ENCODE data around the gene LTBP1. TPM values are rescaled to one million over a fixed set of nuclear protein-coding genes. Genes with fewer than 3 reads are reported as not detected.

Gene LTBP1
- total RNA-seq, 1 donor from 2014 or later = 3.9 TPM

DNA sequence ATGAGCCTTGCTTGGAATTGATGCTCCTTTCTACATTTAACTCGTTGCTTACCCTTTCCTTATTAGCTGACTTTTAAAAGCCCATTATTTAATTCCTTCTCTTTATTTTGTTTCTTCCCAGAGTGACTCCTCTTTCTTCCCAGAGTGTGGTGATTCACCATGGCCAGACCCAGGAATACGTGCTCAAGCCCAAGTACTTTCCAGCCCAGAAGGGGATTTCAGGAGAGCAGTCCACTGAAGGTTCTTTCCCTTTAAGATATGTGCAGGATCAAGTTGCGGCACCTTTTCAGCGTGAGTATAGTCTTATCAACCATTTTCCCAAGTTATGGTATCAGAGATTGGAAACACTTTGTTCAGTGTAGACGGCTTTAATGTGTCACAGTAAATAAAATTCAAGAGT is 163.7 kb downstream of the LTBP1 start:
- Mint-ChIP-seq H3K36me3 (ENCODE audit: unreplicated experiment) (no peaks in the 10 kb centered on the region), H3K4me1 (ENCODE audit: low read depth, unreplicated experiment) (no peaks in the 10 kb centered on the region), H3K27me3 (ENCODE audit: unreplicated experiment) (peaks cover 3% of the 10 kb centered on the region), H3K27ac (ENCODE audit: unreplicated experiment) (no peak overlapping the region), H3K9me3 (ENCODE audit: unreplicated experiment) (no peaks in the 10 kb centered on the region), H3K4me3 (ENCODE audit: unreplicated experiment) (no peak overlapping the region)
- DNase-seq = no peak
- TF ChIP-seq, protein P1, sequence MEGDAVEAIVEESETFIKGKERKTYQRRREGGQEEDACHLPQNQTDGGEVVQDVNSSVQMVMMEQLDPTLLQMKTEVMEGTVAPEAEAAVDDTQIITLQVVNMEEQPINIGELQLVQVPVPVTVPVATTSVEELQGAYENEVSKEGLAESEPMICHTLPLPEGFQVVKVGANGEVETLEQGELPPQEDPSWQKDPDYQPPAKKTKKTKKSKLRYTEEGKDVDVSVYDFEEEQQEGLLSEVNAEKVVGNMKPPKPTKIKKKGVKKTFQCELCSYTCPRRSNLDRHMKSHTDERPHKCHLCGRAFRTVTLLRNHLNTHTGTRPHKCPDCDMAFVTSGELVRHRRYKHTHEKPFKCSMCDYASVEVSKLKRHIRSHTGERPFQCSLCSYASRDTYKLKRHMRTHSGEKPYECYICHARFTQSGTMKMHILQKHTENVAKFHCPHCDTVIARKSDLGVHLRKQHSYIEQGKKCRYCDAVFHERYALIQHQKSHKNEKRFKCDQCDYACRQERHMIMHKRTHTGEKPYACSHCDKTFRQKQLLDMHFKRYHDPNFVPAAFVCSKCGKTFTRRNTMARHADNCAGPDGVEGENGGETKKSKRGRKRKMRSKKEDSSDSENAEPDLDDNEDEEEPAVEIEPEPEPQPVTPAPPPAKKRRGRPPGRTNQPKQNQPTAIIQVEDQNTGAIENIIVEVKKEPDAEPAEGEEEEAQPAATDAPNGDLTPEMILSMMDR (IDR thresholded peaks at IDR 0.05; ENCODE audit: partially characterized antibody, unreplicated experiment) = no peak

- H3K27me3 Mint-ChIP-seq (ENCODE audit: unreplicated experiment) = peaks cover 3% of the 10 kb centered on the region
- DNase-seq = no peak
- H3K36me3 Mint-ChIP-seq (ENCODE audit: unreplicated experiment) = no peaks in the 10 kb centered on the region
- H3K27ac Mint-ChIP-seq (ENCODE audit: unreplicated experiment) = no peak overlapping the region
- no peaks in the 10 kb centered on the region for H3K4me1 Mint-ChIP-seq (ENCODE audit: low read depth, unreplicated experiment)
- H3K9me3 Mint-ChIP-seq (ENCODE audit: unreplicated experiment) = no peaks in the 10 kb centered on the region
- TF ChIP-seq, protein P1 (IDR thresholded peaks at IDR 0.05; ENCODE audit: partially characterized antibody, unreplicated experiment) = no peak
- no peak overlapping the region for H3K4me3 Mint-ChIP-seq (ENCODE audit: unreplicated experiment)
These were observed 164.3 kb downstream of the LTBP1 start for GRCh38 chr2:33111002-33111446.

DNA sequence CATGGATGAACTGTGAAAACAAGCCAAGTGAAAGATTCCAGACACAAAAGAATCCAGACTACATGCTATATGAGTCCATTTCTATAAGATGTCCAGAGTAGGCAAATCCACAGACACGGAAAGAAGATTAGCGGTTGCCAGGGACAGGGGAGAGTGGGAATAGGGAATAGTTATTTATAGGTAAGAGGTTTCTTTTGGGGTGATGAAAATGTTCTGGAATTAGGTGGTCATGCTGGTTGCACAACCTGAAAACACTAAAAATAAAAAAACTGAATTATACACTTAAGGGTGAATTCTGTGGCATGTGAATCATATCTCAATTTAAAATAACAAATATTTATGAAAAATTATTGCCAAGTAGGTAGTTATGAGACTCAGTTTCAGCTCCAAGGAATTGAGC is 168.4 kb downstream of the LTBP1 start:
- no peak overlapping the region for H3K4me3 Mint-ChIP-seq (ENCODE audit: unreplicated experiment)
- H3K4me1 Mint-ChIP-seq (ENCODE audit: low read depth, unreplicated experiment) = peaks cover 2% of the 10 kb centered on the region
- no peaks in the 10 kb centered on the region for H3K27me3 Mint-ChIP-seq (ENCODE audit: unreplicated experiment)
- no peak for DNase-seq
- H3K36me3 Mint-ChIP-seq (ENCODE audit: unreplicated experiment) = no peaks in the 10 kb centered on the region
- H3K9me3 Mint-ChIP-seq (ENCODE audit: unreplicated experiment) = no peaks in the 10 kb centered on the region
- no peak overlapping the region for H3K27ac Mint-ChIP-seq (ENCODE audit: unreplicated experiment)
- TF ChIP-seq, protein P1 (IDR thresholded peaks at IDR 0.05; ENCODE audit: partially characterized antibody, unreplicated experiment) = no peak

- TF ChIP-seq, protein P1 (IDR thresholded peaks at IDR 0.05; ENCODE audit: partially characterized antibody, unreplicated experiment) = no peak
- H3K9me3 Mint-ChIP-seq (ENCODE audit: unreplicated experiment) = no peaks in the 10 kb centered on the region
- H3K36me3 Mint-ChIP-seq (ENCODE audit: unreplicated experiment) = no peaks in the 10 kb centered on the region
- DNase-seq = no peak
- peaks cover 2% of the 10 kb centered on the region for H3K4me1 Mint-ChIP-seq (ENCODE audit: low read depth, unreplicated experiment)
- H3K27ac Mint-ChIP-seq (ENCODE audit: unreplicated experiment) = no peak overlapping the region
- no peak overlapping the region for H3K4me3 Mint-ChIP-seq (ENCODE audit: unreplicated experiment)
- no peaks in the 10 kb centered on the region for H3K27me3 Mint-ChIP-seq (ENCODE audit: unreplicated experiment)
These were observed 169.0 kb downstream of the LTBP1 start for GRCh38 chr2:33115728-33116127.

DNA sequence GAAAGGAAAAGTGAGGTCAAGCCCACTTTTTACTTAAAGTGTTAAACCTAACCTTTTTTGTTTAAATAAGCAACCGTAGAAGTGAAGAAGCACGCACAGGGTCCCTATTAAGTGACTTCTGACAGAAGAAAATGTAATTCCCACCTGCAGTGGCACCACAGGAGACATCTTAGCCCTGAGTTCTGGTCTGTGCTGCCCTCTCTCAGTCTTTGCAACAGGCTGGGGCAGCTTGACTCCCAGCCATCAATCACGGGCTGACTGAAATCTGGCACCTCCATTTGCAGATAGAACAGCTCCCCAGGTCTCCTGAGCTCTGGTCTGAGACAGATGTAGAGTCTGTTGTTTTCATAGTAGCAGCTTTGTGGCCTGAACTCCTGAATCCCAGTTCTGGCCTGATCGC is 170.0 kb downstream of the LTBP1 start:
- Mint-ChIP-seq H3K9me3 (ENCODE audit: unreplicated experiment) (no peaks in the 10 kb centered on the region), H3K4me1 (ENCODE audit: low read depth, unreplicated experiment) (peaks cover 5% of the 10 kb centered on the region), H3K27me3 (ENCODE audit: unreplicated experiment) (no peaks in the 10 kb centered on the region), H3K4me3 (ENCODE audit: unreplicated experiment) (no peak overlapping the region), H3K36me3 (ENCODE audit: unreplicated experiment) (no peaks in the 10 kb centered on the region), H3K27ac (ENCODE audit: unreplicated experiment) (no peak overlapping the region)
- TF ChIP-seq, protein P1 (IDR thresholded peaks at IDR 0.05; ENCODE audit: partially characterized antibody, unreplicated experiment) = no peak
- no peak for DNase-seq

Data from glutamatergic neuron (in vitro differentiated cells).